NCI-H1694 (cell line): ENCODE data around the gene STX11.
A peak's percentile ranks its signal among the peaks of the same experiment; 100 is the strongest.

Source experiments
- DNase-seq: peaks from one replicate; lab custom pipeline; 2025; lab: John Stamatoyannopoulos, UW

Gene STX11

DNA sequence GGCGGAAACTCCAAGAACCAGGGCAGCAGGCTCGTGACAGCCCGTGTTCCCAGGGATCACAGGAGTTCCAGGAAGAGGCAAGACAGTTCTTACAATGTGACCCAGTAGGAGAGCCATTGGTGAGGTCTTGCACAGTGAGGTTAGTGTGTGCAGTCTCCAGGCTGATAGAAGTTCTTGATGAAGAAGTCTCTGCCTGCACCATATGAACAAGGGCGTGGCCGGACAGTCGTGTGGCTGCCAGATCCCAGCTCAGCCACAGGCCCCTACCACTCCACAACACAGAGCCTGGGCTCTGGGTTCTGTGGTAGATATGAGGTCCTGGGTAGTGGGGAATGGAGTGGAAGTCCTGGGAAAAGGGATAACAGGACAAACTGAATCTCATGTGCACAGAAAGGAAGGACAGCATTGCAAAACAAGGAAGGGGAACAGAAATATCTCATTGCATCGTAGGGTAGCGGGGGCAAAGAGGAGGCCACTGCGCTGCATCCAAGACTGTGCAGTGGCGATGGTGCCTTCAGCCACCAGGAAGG is 65.2 kb downstream of the STX11 start:
- no peak for DNase-seq

DNA sequence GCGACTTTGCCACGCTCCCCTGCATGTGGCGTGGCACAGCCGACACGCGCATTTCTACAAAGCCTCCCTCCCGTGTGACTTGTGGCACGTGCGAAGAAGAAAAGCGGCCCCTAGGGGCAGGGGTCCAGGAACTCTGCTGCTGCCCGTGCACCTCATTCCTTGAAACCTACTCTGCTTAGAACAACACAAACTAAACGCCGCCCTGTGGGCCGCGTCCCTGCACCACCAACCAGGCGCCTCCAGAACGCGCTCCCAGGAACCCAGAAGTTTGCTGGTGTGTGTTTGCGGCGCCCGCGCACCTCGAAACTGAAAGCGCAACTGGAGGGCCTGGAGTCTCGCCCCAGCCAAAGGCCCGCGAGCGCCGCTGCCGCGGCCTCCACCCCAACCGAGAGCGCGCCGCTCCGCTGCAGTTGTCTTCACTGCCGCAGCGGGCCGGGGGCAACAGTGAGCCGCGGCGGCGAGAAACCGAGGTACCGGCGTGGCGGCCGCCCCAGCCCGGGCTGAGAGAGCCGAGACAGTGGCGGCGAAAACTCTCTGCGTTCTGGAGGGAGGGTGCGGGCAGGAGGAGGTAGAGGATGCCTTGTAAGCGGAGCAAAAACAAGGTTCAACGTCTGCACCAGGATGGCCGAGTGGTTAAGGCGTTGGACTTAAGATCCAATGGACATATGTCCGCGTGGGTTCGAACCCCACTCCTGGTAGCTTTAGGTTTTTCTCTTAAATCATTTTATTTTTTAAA is 65.8 kb downstream of the STX11 start:
- peak; percentile 73 for DNase-seq

DNA sequence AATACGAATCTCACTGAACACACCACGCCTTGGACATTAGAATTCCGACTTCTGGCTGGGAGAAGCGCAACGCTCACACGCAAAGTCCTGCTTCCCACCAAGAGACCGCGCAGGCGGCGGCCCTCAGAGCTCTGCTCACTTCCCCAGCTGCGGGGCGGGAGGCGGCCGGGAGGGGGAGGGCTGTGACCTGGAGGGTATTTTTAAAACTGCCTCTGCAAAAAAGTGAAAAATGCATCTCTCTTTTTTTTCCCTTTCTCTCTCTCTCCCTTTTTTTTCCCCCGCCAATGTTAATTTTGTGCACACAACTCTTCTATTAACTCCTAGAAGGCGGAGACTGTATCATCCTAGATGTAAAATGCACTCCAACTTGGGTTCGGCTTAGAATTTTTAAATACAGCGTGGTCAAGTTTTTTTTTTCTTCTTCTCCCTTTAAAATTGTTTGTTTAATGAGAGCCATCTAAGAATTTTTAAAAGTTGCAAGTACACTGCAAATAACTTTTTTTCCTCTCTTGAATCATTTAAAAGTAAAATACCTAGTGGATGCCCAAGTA is 66.4 kb downstream of the STX11 start:
- DNase-seq = no peak

DNA sequence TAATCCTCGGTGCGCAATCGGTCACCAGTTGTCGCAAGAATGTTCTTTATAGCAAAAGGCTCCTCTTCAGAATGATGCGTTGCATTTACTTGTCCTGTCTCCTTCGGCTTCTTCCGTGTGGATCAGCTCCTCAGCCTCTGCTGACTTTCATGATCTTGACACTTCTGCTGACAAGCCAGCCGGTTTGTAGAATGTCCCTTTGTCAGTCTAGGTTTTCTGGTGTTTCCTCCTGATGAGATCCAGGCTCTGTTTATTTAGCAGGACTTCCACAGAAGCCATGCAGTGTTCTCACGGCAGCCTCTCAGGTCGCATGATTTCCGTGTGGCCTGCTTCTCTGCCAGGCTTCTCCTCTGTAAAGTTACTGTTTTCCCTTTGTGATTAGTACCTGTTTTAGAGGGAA is 66.9 kb downstream of the STX11 start:
- no peak for DNase-seq

DNA sequence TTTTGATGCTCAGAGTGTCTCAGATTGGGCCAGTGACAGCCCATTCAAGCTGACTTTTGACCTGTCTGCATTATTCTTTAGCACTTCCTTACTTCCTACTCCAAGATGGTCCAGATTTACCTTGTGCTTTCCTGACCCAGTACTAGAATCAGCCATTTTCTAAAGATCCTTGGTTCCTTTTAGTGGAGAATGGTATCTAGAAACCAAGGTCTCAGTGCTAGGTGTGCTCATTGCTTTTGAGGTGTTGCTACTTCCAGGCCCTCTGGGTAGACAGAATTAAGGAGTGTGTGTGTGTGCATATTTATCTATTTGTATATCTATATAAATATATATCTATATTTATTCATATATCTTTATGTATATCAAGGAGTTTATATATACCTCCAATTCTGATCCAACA is 67.5 kb downstream of the STX11 start:
- no peak for DNase-seq

DNA sequence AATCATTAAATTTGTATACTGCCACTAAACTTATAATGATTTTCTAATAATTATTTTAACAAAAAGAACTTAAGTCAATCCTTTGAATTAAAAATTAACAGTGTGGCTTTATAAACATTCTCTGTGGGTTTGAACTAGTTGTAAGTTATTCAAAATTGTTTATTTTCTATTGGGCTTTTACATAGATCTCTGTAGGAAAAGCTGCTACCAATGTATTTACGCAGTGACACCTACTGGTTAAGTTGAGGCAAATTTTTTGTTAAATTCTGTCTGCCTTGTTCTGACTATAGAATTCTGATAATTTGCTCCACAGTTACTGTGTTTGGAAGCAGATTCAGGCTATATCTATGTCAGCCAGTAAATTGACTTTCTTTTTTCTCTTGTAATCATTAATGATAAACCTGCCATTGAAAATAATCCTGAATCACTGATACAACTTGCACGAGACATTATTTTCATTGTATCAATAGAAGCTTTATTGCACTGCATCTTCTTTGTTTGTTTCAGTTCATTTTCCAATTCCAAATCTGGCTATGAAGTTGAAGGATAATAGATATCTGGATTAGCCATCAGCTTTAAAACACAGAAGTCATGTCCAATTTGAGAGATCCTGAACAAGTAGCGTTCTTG is 68.9 kb downstream of the STX11 start:
- peak; percentile 9 for DNase-seq

DNA sequence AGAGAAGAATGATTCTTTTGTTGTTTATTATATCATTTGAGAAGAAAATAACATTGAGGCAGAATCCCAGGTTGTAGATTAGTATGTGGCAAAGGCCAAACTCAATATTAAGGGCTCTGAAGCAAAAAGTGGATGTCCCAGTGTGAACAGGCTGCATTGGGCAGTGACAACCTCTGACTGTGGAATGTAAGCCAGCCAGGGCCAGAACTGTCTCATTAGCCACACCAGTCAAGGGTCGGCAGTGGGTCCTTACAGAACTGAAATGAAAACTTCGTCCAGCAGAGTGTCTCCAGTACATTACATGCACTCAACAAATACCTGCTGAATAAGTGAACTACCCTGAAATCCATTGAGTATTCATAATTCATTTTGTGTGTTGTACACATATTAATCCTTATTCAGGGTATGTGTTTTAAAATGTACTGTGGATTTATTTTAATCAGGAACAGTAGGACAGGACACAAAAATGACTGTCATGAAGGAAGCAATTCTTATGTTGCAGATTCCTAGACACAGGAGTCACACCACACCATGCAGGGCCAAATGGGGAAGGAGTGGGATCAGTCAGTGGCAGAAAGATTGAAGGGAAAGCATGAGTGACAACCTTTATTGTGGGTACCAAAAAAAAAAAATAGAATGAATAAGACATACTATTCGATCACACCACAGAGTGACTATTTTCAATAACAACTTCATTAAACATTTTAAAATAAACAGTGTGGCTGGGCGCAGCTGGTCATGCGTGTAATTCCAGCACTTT is 69.9 kb downstream of the STX11 start:
- no peak for DNase-seq

DNA sequence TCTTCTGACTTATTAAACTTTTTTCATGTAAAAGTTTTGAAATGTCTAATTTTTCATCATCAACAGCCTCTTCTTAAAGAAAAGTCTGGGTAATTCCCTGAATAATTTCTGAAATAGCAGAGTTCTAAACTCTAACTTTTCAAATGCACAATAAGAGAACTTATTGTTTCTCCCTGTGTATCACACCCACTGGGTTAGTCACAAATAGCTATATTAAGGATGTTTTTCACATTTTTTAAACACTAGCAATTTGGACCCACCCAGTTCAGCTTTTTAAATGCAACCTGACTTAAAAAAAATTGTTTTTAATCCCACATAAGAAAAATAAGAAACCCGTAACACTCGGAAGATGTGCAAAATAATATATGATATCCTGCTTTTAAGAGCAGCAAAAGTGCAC is 73.4 kb downstream of the STX11 start:
- no peak for DNase-seq

DNA sequence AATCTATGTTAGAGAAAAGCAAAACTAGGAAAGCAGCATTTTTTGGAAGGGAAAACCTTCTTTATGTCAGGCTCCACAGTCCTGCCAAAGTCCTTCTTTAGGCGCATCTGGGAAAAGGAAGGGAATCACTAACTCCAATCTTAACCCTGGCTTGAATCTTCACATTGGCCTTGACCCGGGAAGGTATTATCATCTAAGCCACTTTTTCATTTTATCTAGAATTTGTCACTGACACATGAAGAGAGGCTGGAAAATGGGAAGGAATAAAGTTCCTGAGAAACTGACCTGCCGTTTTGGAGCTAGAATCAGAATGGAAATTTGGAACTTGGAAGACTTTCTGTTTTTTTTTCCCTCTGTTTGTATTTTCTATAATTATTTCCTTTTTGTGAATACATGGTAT is 81.4 kb downstream of the STX11 start:
- DNase-seq = no peak

DNA sequence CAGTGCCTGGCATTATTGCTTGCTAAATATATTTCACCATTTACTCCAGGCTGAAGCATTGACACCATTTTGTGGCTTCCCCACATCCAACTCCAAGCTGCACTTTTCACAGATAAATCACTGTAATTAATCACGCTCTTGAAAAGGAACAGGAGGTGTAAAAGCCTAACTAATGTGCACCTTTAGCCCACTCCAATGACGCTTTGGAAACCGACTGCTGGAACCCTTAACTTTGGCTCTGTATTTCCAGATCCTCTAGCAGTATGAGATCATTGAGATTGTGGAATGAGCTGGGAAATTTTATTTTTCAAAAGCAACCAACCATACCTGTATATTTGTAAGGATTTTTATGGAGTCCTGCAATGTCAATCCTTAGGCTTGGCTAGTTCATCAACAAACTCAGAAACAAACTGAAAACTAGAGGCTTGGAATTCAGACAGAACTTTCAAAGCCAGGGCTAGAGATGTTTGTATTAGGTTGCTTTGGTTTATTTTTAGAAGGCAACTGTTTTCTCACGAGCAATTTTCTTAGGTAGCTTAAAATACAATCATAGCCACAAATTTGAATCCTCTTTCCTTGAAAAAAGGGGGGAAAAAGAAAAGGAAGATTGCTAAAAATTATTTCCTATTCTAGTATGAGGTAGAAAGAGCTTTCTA is 82.0 kb downstream of the STX11 start:
- DNase-seq = no peak

DNA sequence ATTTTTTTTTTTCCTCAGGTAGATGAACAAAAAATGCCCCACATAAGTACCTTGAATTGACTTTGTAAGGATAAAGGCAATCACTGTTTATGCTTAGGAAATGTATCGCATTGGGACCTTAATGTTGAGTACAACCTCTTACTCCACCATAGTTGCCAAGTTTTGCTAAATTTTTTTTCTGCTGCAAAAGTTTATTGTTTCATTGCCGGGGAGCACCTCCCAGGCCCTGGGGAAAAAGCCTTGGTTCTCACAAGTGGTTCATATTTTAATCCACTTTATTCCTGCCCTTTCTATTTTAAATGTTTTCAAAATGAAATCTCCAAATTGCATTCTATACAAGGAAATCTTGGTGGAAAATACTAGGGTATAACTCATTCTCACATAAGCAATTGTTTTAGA is 82.5 kb downstream of the STX11 start:
- DNase-seq = no peak

DNA sequence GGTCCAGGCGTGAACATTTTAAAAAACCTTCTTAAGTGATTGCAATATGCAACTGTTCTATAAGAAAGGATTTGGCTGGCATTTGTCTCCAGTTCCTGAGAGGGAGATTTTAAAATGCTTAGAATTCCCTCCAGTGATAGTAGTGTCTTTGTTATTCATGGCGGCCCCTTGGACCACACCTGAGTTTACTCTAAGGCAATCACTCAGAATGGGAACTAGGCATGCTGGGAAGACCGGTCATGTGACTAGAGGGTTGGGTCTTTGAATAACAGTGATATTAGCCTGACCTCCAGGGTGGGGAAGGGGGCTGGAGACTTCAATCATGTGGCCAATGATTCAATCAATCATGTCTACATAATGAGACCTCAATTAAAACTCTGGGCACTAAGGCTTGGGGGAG is 84.1 kb downstream of the STX11 start:
- no peak for DNase-seq

DNA sequence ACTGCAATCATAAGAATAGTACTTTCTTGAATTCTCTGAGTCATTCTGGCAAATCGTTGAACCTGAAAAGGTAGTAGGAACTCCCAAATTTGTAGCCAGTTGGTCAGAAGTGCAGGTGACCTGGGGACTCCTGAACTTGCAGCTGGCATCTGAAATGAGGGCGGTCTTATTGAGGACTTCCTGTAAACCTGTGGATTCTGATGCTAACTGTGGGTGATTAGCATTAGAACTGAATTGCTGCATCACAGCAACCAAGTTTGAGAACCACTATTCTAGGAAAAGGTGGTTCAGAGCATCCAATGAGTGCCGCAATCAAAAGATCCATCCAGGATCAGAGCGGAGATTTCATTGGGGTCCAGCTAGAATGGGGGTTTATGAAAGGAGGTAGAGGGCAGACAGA is 84.6 kb downstream of the STX11 start:
- DNase-seq = no peak
